H9 (cell line): ENCODE measurements around the gene SV2C. TPM values are rescaled to one million over a fixed set of nuclear protein-coding genes. Genes with fewer than 3 reads are reported as not detected.

Experiments
- DNase-seq: peaks from one replicate; pipeline ENCODE4 v3.0.0-alpha.2; 2017
- H2AFZ ChIP-seq: one replicate; pipeline ENCODE4 v1.6.1; 2013; ENCODE audit warnings: mild to moderate bottlenecking, low read length, control low read depth, moderate library complexity
- H2AK5ac ChIP-seq: 2 replicates; pipeline ENCODE4 v1.6.1; 2013; ENCODE audit warnings: low read length, control low read depth, mixed read lengths; ENCODE audit not compliant: insufficient read length
- H2BK120ac ChIP-seq: one replicate; pipeline ENCODE4 v1.6.1; 2013; ENCODE audit warnings: low read depth, mild to moderate bottlenecking, low read length, control low read depth, inconsistent platforms; ENCODE audit not compliant: poor library complexity, severe bottlenecking
- H2BK12ac ChIP-seq: 2 replicates; pipeline ENCODE4 v1.6.1; 2013; ENCODE audit warnings: low read length, control low read depth, mixed read lengths, low read depth; ENCODE audit not compliant: insufficient read length
- H2BK15ac ChIP-seq: 2 replicates; pipeline ENCODE4 v1.6.1; 2013; ENCODE audit warnings: low read depth, low read length, control low read depth
- H2BK20ac ChIP-seq: one replicate; pipeline ENCODE4 v1.6.1; 2013; ENCODE audit warnings: low read depth, mild to moderate bottlenecking, low read length, control low read depth, inconsistent platforms; ENCODE audit not compliant: poor library complexity, severe bottlenecking
- H2BK5ac ChIP-seq: 2 replicates; pipeline ENCODE4 v1.6.1; 2013; ENCODE audit warnings: low read length, control low read depth, mixed read lengths; ENCODE audit not compliant: insufficient read length
- H3K14ac ChIP-seq: 2 replicates; pipeline ENCODE4 v1.6.1; 2013; ENCODE audit warnings: low read length, control low read depth; ENCODE audit not compliant: insufficient read depth
- H3K18ac ChIP-seq: 2 replicates; pipeline ENCODE4 v1.6.1; 2013; ENCODE audit warnings: low read depth, mild to moderate bottlenecking, mixed read lengths, low read length, control low read depth; ENCODE audit not compliant: insufficient read length
- H3K23ac ChIP-seq: 2 replicates; pipeline ENCODE4 v1.6.1; 2013; ENCODE audit warnings: low read length, control low read depth, mixed read lengths, low read depth; ENCODE audit not compliant: insufficient read length
- H3K23me2 ChIP-seq: 2 replicates; pipeline ENCODE4 v1.6.1; 2013; ENCODE audit warnings: low read depth, mild to moderate bottlenecking, mixed read lengths, low read length, control low read depth; ENCODE audit not compliant: insufficient read length, poor library complexity, severe bottlenecking
- H3K27ac ChIP-seq: 2 replicates; pipeline ENCODE4 v1.5.1; 2013; ENCODE audit warnings: low read length, control low read depth, mixed read lengths, low read depth; ENCODE audit not compliant: insufficient read length
- H3K27me3 ChIP-seq: 2 replicates; pipeline ENCODE4 v1.6.1; 2013; ENCODE audit warnings: low read length, control low read depth, inconsistent platforms; ENCODE audit not compliant: insufficient read depth
- H3K4ac ChIP-seq: 2 replicates; pipeline ENCODE4 v1.6.1; 2013; ENCODE audit warnings: low read depth, mild to moderate bottlenecking, control low read depth, inconsistent platforms, low read length, moderate library complexity
- H3K4me1 ChIP-seq: 2 replicates; pipeline ENCODE4 v1.6.1; 2013; ENCODE audit warnings: low read length, control low read depth, inconsistent platforms; ENCODE audit not compliant: insufficient read depth
- H3K4me2 ChIP-seq: 2 replicates; pipeline ENCODE4 v1.6.1; 2013; ENCODE audit warnings: low read length, control low read depth, mixed read lengths; ENCODE audit not compliant: insufficient read length, insufficient read depth
- H3K56ac ChIP-seq: 2 replicates; pipeline ENCODE4 v1.6.1; 2013; ENCODE audit warnings: low read depth, mild to moderate bottlenecking, mixed read lengths, low read length, control low read depth; ENCODE audit not compliant: insufficient read length
- H3K79me1 ChIP-seq: 2 replicates; pipeline ENCODE4 v1.6.1; 2013; ENCODE audit warnings: low read depth, mild to moderate bottlenecking, moderate library complexity, low read length, control low read depth, inconsistent platforms; ENCODE audit not compliant: insufficient read depth, poor library complexity, severe bottlenecking
- H3K79me2 ChIP-seq: 2 replicates; pipeline ENCODE4 v1.6.1; 2013; ENCODE audit warnings: low read length, control low read depth, inconsistent platforms; ENCODE audit not compliant: insufficient read depth
- H3K9ac ChIP-seq: 2 replicates; pipeline ENCODE4 v1.6.1; 2013; ENCODE audit warnings: low read length, control low read depth, mixed read lengths; ENCODE audit not compliant: insufficient read length; ENCODE audit errors: extremely low read depth
- H3K9me3 ChIP-seq: one replicate; pipeline ENCODE4 v1.6.1; 2013; ENCODE audit warnings: low read depth, low read length, inconsistent platforms; ENCODE audit not compliant: control insufficient read depth
- H3T11ph ChIP-seq: one replicate; pipeline ENCODE4 v1.6.1; 2013; ENCODE audit warnings: mild to moderate bottlenecking, low read length, control low read depth, inconsistent platforms
- H4K20me1 ChIP-seq: one replicate; pipeline ENCODE4 v1.6.1; 2013; ENCODE audit not compliant: control insufficient read depth, insufficient read length, insufficient read depth
- H4K5ac ChIP-seq: 2 replicates; pipeline ENCODE4 v1.6.1; 2013; ENCODE audit warnings: low read depth, mild to moderate bottlenecking, mixed read lengths, low read length, control low read depth; ENCODE audit not compliant: insufficient read length
- H4K8ac ChIP-seq: replicated peaks from 2 replicates; pipeline ENCODE4 v1.6.1; 2013; ENCODE audit warnings: low read length, control low read depth, mixed read lengths, low read depth; ENCODE audit not compliant: insufficient read length
- H4K91ac ChIP-seq: 2 replicates; pipeline ENCODE4 v1.6.1; 2013; ENCODE audit warnings: low read depth, mild to moderate bottlenecking, moderate library complexity, mixed read lengths, low read length, control low read depth; ENCODE audit not compliant: insufficient read length
- H3K27ac Mint-ChIP-seq, 3 experiments: 2 replicates in 2 of 3; 3 replicates in 1 of 3; pipeline ENCODE4 v1.8.0; 2020 to 2021; ENCODE audit warnings: mixed read lengths in 3 of 3, mild to moderate bottlenecking in 1 of 3, moderate library complexity in 1 of 3
- H3K27me3 Mint-ChIP-seq: 2 replicates; pipeline ENCODE4 v1.8.0; 2021; ENCODE audit warnings: low read depth, mild to moderate bottlenecking, moderate library complexity, mixed read lengths
- H3K36me3 Mint-ChIP-seq, 3 experiments: 2 replicates in 2 of 3; 3 replicates in 1 of 3; pipeline ENCODE4 v1.8.0; 2020 to 2021; ENCODE audit warnings: low read depth in 3 of 3, mixed read lengths in 3 of 3; ENCODE audit not compliant: insufficient read depth in 1 of 3
- H3K4me1 Mint-ChIP-seq, 2 experiments: 2 replicates each; pipeline ENCODE4 v1.8.0; 2020; ENCODE audit warnings: mixed read lengths in 2 of 2
- H3K4me3 Mint-ChIP-seq, 2 experiments: 2 replicates in 1 of 2; 3 replicates in 1 of 2; pipeline ENCODE4 v1.8.0; 2020 to 2021; ENCODE audit warnings: mild to moderate bottlenecking in 2 of 2, mixed read lengths in 2 of 2, moderate library complexity in 1 of 2
- H3K9me3 Mint-ChIP-seq, 2 experiments: 2 replicates in 1 of 2; 3 replicates in 1 of 2; pipeline ENCODE4 v1.8.0; 2020; ENCODE audit warnings: mild to moderate bottlenecking in 2 of 2, mixed read lengths in 2 of 2, moderate library complexity in 1 of 2
- WGBS: extraction: QIAGEN DNeasy Blood & Tissue Kit; methylation state at CpG from one replicate; pipeline ENCODE4 v1.1.7; 2013; ENCODE audit warnings: missing lambda C conversion rate, low lambda C conversion rate, mixed read lengths; ENCODE audit not compliant: insufficient read length; ENCODE audit errors: extremely low coverage; 5-methylcytosine and 5-hydroxymethylcytosine counted together
- total RNA-seq: library from RNA; stranded (reverse); gene quantifications from 2 replicates; pipeline ENCODE4 v1.2.1, GENCODE V29; 2021
- TF ChIP-seq, protein P1 (sequence below): fragments of 200-600 bp; sonication (generic); conservative IDR thresholded peaks from 3 replicates; pipeline ENCODE4 v1.8.0; 2021; ENCODE audit warnings: antibody characterized with exemption, mild to moderate bottlenecking

SV2C gene
- total RNA-seq, 1 experiment from 2014 or later, result 0.09 TPM

DNA sequence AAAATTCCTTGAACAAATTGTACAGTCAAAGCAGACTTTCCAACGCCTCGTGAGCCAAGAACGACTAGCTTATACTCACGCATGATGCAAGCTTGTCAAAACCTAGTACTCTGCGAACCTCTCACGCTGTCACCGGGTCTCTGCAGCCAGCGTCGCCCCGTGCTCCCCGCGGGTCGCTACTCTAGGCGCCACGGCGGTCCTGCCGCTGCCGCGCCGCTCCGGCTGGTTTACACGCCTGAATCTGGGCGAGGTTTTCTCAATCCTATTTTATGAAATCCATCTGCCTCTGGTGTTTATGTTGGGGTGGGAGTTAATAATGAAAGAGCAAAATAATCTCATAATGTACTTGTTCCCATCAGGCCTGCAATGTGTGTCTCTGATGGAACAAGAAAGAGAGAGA is 90.9 kb downstream of the SV2C start:
- Histone ChIP-seq H2BK120ac (no peak overlapping the region), H3K23me2 (no peaks in the 10 kb centered on the region), H3K18ac (no peak overlapping the region), H2BK20ac (no peak overlapping the region), H3K56ac (no peak overlapping the region), H4K5ac (no peak overlapping the region), H3K27me3 (no peaks in the 10 kb centered on the region), H2AFZ (no peak overlapping the region), H3K79me1 (no peaks in the 10 kb centered on the region), H3T11ph (no peak overlapping the region), H4K91ac (no peak overlapping the region), H3K27ac (no peak overlapping the region), H3K9ac (no peak overlapping the region), H4K20me1 (no peaks in the 10 kb centered on the region), H3K4me2 (no peak overlapping the region), H3K9me3 (no peaks in the 10 kb centered on the region), H4K8ac (no peak overlapping the region), H3K23ac (no peak overlapping the region), H2BK15ac (no peak overlapping the region), H3K79me2 (no peaks in the 10 kb centered on the region), H3K4ac (no peak overlapping the region), H2AK5ac (no peak overlapping the region), H2BK5ac (no peak overlapping the region), H2BK12ac (no peak overlapping the region), H3K14ac (no peak overlapping the region), H3K4me1 (no peaks in the 10 kb centered on the region)
- Mint-ChIP-seq H3K27me3 (no peaks in the 10 kb centered on the region), H3K4me3 (no peak overlapping the region), H3K9me3 (peaks cover 2 to 9% of the 10 kb centered on the region in 2 experiments; a peak in 2 of 5 replicates), H3K36me3 (no peaks in the 10 kb centered on the region; a peak in 2 of 7 replicates), H3K4me1 (peaks cover 10 to 14% of the 10 kb centered on the region in 2 experiments), H3K27ac (no peak overlapping the region)
- DNase-seq, result no peak
- TF ChIP-seq, protein P1, sequence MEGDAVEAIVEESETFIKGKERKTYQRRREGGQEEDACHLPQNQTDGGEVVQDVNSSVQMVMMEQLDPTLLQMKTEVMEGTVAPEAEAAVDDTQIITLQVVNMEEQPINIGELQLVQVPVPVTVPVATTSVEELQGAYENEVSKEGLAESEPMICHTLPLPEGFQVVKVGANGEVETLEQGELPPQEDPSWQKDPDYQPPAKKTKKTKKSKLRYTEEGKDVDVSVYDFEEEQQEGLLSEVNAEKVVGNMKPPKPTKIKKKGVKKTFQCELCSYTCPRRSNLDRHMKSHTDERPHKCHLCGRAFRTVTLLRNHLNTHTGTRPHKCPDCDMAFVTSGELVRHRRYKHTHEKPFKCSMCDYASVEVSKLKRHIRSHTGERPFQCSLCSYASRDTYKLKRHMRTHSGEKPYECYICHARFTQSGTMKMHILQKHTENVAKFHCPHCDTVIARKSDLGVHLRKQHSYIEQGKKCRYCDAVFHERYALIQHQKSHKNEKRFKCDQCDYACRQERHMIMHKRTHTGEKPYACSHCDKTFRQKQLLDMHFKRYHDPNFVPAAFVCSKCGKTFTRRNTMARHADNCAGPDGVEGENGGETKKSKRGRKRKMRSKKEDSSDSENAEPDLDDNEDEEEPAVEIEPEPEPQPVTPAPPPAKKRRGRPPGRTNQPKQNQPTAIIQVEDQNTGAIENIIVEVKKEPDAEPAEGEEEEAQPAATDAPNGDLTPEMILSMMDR, result no peak
- WGBS, result no CpG with 5 or more reads among the region's 23 CpGs
